HG03460 (cell line): ENCODE results near the gene FAM83C.

Experiments used
- ATAC-seq: cut with Tn5 transposase; IDR thresholded peaks from one replicate; pipeline ENCODE4 v1.9.1; 2021; ENCODE audit not compliant: unreplicated experiment

The FAM83C gene

GRCh38 chr20:35300469-35301262 is 8.4 kb upstream of the FAM83C start:
- ATAC-seq: no peak

- no peak for ATAC-seq
These were observed 7.6 kb upstream of the FAM83C start for GRCh38 chr20:35299780-35300179.

GRCh38 chr20:35298264-35298663 is 6.0 kb upstream of the FAM83C start:
- no peak for ATAC-seq

GRCh38 chr20:35297740-35298139 is 5.5 kb upstream of the FAM83C start:
- no peak for ATAC-seq

GRCh38 chr20:35297155-35297554 is 4.9 kb upstream of the FAM83C start:
- no peak for ATAC-seq

- ATAC-seq: no peak
These were observed 3.9 kb upstream of the FAM83C start for GRCh38 chr20:35296101-35296554.

- ATAC-seq: no peak
These were observed 3.4 kb upstream of the FAM83C start for GRCh38 chr20:35295674-35296073.

GRCh38 chr20:35295058-35295457 is 2.8 kb upstream of the FAM83C start:
- ATAC-seq: no peak

- no peak for ATAC-seq
These were observed 2.1 kb upstream of the FAM83C start for GRCh38 chr20:35294293-35294685.

- no peak for ATAC-seq
These were observed 1.4 kb upstream of the FAM83C start for GRCh38 chr20:35293303-35294292.

GRCh38 chr20:35292504-35293285 is 470 bp upstream of the FAM83C start:
- ATAC-seq: no peak

GRCh38 chr20:35290887-35291417 is 1.3 kb downstream of the FAM83C start:
- ATAC-seq: no peak

GRCh38 chr20:35290186-35290886 is 1.9 kb downstream of the FAM83C start:
- no peak for ATAC-seq

GRCh38 chr20:35288325-35289060 is 3.7 kb downstream of the FAM83C start:
- no peak for ATAC-seq

- ATAC-seq: no peak
These were observed 4.5 kb downstream of the FAM83C start for GRCh38 chr20:35287509-35288324.

GRCh38 chr20:35286899-35287508 is 5.2 kb downstream of the FAM83C start:
- no peak for ATAC-seq

- ATAC-seq: no peak
These were observed 5.9 kb downstream of the FAM83C start for GRCh38 chr20:35286077-35286898.

- ATAC-seq: no peak
These were observed 6.5 kb downstream of the FAM83C start for GRCh38 chr20:35285806-35286076.
